Liver (tissue), 9 donors: Measurements from ENCODE around the gene CCL28. TPM values are rescaled to one million over a fixed set of nuclear protein-coding genes. Genes with fewer than 3 reads are reported as not detected.

Source experiments
- DNase-seq: peaks from one replicate; pipeline ENCODE4 v3.0.0-alpha.2; 2017; ENCODE audit warnings: low spot score
- H3K27ac ChIP-seq, 2 donors: one replicate each; pipeline ENCODE4 v1.7.0; 2013; ENCODE audit warnings: inconsistent platforms in 2 of 2, low read length in 2 of 2, control low read depth in 1 of 2, low read depth in 1 of 2, mild to moderate bottlenecking in 1 of 2
- H3K27me3 ChIP-seq, 4 donors: one replicate each; pipeline versions ENCODE4 v1.6.1 to v1.7.0; 2013; ENCODE audit warnings: low read length in 3 of 4, inconsistent platforms in 1 of 4, mild to moderate bottlenecking in 1 of 4, moderate library complexity in 1 of 4; ENCODE audit not compliant: control insufficient read depth in 4 of 4, insufficient read depth in 4 of 4
- H3K36me3 ChIP-seq, 4 donors: one replicate each; pipeline versions ENCODE4 v1.6.1 to v1.7.0; 2013; ENCODE audit warnings: low read length in 3 of 4, mild to moderate bottlenecking in 3 of 4, low read depth in 1 of 4, moderate library complexity in 1 of 4; ENCODE audit not compliant: control insufficient read depth in 4 of 4, insufficient read depth in 3 of 4
- H3K4me1 ChIP-seq, 4 donors: one replicate each; pipeline versions ENCODE4 v1.6.1 to v1.7.0; 2013; ENCODE audit warnings: low read length in 3 of 4, mild to moderate bottlenecking in 3 of 4, moderate library complexity in 1 of 4; ENCODE audit not compliant: control insufficient read depth in 4 of 4, insufficient read depth in 4 of 4
- H3K4me3 ChIP-seq, 3 donors: one replicate each; pipeline versions ENCODE4 v1.6.1 to v1.7.0; 2013; ENCODE audit warnings: low read length in 3 of 3, control low read depth in 1 of 3, low read depth in 1 of 3, mild to moderate bottlenecking in 1 of 3
- H3K9ac ChIP-seq, 2 donors: one replicate each; pipeline ENCODE4 v1.7.0; 2013; ENCODE audit warnings: low read length in 2 of 2, mild to moderate bottlenecking in 2 of 2, moderate library complexity in 2 of 2, control low read depth in 1 of 2, low read depth in 1 of 2
- H3K9me3 ChIP-seq, 4 donors: one replicate each; pipeline versions ENCODE4 v1.6.1 to v1.7.0; 2013; ENCODE audit warnings: low read length in 3 of 4; ENCODE audit not compliant: control insufficient read depth in 4 of 4
- EGR1 ChIP-seq, 2 donors: IDR thresholded peaks; 2 replicates each; pipeline ENCODE4 v1.6.1; 2016 to 2018; ENCODE audit warnings: antibody characterized with exemption in 2 of 2, low read depth in 2 of 2
- FOXA1 ChIP-seq: IDR thresholded peaks from 2 replicates; pipeline ENCODE4 v1.6.1; 2016; ENCODE audit warnings: antibody characterized with exemption
- FOXA2 ChIP-seq: IDR thresholded peaks from 2 replicates; pipeline ENCODE4 v1.6.1; 2016; ENCODE audit warnings: antibody characterized with exemption
- GABPA ChIP-seq, 2 donors: IDR thresholded peaks in 1 of 2; conservative IDR thresholded peaks in 1 of 2; 2 replicates each; pipeline ENCODE4 v1.6.1; 2016; ENCODE audit warnings: antibody characterized with exemption in 2 of 2, mild to moderate bottlenecking in 1 of 2, moderate library complexity in 1 of 2
- HNF4A ChIP-seq, 2 donors: conservative IDR thresholded peaks; 2 replicates each; pipeline ENCODE4 v1.6.1; 2016; ENCODE audit warnings: antibody characterized with exemption in 2 of 2, mild to moderate bottlenecking in 2 of 2
- JUND ChIP-seq, 2 donors: IDR thresholded peaks; 2 replicates each; pipeline ENCODE4 v1.6.1; 2016; ENCODE audit warnings: antibody characterized with exemption in 2 of 2
- MAX ChIP-seq: IDR thresholded peaks from 2 replicates; pipeline ENCODE4 v1.6.1; 2016; ENCODE audit warnings: antibody characterized with exemption
- NR2F2 ChIP-seq: IDR thresholded peaks from 2 replicates; pipeline ENCODE4 v1.6.1; 2016; ENCODE audit warnings: antibody characterized with exemption
- RAD21 ChIP-seq, 2 donors: IDR thresholded peaks; 2 replicates each; pipeline ENCODE4 v1.6.1; 2016; ENCODE audit warnings: antibody characterized with exemption in 2 of 2, mild to moderate bottlenecking in 2 of 2
- REST ChIP-seq: IDR thresholded peaks from 2 replicates; pipeline ENCODE4 v1.6.1; 2016; ENCODE audit warnings: antibody characterized with exemption, mild to moderate bottlenecking
- RXRA ChIP-seq, 2 donors: IDR thresholded peaks; 2 replicates each; pipeline ENCODE4 v1.6.1; 2017 to 2018; ENCODE audit warnings: antibody characterized with exemption in 2 of 2, mild to moderate bottlenecking in 1 of 2
- SP1 ChIP-seq: IDR thresholded peaks from 2 replicates; pipeline ENCODE4 v1.6.1; 2018; ENCODE audit warnings: antibody characterized with exemption, mild to moderate bottlenecking
- TAF1 ChIP-seq: conservative IDR thresholded peaks from 2 replicates; pipeline ENCODE4 v1.6.1; 2016; ENCODE audit warnings: antibody characterized with exemption, mild to moderate bottlenecking
- YY1 ChIP-seq: IDR thresholded peaks from 2 replicates; pipeline ENCODE4 v1.6.1; 2016; ENCODE audit warnings: antibody characterized with exemption, mild to moderate bottlenecking
- WGBS: extraction: QIAGEN DNeasy Blood & Tissue Kit; methylation state at CpG from one replicate; pipeline ENCODE4 v1.1.7; 2013; 5-methylcytosine and 5-hydroxymethylcytosine counted together
- polyA plus RNA-seq, 2 donors: library from polyadenylated mRNA; stranded (reverse) in 1 of 2; unstranded in 1 of 2; fragments of 200-250 nt in 1 of 2; fragments of >200 nt in 1 of 2; fragmentation: Nextera tagmentation in 1 of 2; extraction: Ambion mirVana in 1 of 2; gene quantifications; one replicate each; pipeline versions ENCODE4 v1.2.1 to v1.2.3, GENCODE V29; 2013 to 2015
- total RNA-seq, 2 donors: library from RNA; depleted of rRNA; stranded (reverse); fragments of >200 nt; gene quantifications; one replicate each; pipeline ENCODE4 v1.2.3, GENCODE V29; 2014
- TF ChIP-seq, protein P1 (sequence below): IDR thresholded peaks from 2 replicates; pipeline ENCODE4 v1.6.1; 2016; ENCODE audit warnings: antibody characterized with exemption
- TF ChIP-seq, protein P2 (sequence below): IDR thresholded peaks from 2 replicates; pipeline ENCODE4 v1.6.1; 2016; ENCODE audit warnings: antibody characterized with exemption
- donor health status: healthy.
- donor health status: healthy.
- donor health status: healthy.
- donor health status: healthy.
- donor health status: healthy.

CCL28 gene
- total and polyA plus RNA-seq, 4 donors = 0.37 to 1.2 (median 0.81) TPM

DNA sequence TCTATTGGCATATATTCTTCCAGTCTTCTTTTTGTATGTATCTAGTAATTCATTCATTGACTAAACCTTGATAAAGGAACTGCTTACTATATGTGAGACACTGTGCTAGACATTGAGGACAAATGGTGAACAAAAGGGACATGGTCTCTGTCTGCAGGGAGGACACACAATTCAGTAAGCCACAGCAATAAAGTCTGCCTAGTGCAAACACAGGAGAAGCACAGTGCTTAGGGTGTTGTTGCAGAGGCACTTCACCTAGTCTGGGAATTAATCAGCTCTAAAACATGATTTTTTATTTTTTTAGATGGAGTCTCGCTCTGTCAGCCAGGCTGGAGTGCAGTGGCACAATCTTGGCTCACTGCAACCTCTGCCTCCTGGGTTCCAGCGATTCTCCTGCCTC is 6.4 kb upstream of the CCL28 start:
- 89% methylated on average over 2 of the region's 2 CpGs for WGBS
- Histone ChIP-seq H3K9me3 (no peaks in the 10 kb centered on the region), H3K36me3 (no peaks in the 10 kb centered on the region), H3K27ac (no peak overlapping the region), H3K4me3 (no peak overlapping the region), H3K4me1 (peaks cover 0 to 9% (median 2%) of the 10 kb centered on the region in 4 donors), H3K27me3 (no peaks in the 10 kb centered on the region), H3K9ac (no peak overlapping the region)
- TF ChIP-seq RXRA (IDR thresholded peaks at IDR 0.05) (no peak), HNF4A (conservative IDR thresholded peaks at IDR 0.05) (no peak), MAX (no peak), TAF1 (no peak), FOXA1 (no peak), EGR1 (IDR thresholded peaks at IDR 0.05; ENCODE audit: low read depth in 2 of 2) (no peak), SP1 (no peak), REST (no peak)
- DNase-seq = no peak

DNA sequence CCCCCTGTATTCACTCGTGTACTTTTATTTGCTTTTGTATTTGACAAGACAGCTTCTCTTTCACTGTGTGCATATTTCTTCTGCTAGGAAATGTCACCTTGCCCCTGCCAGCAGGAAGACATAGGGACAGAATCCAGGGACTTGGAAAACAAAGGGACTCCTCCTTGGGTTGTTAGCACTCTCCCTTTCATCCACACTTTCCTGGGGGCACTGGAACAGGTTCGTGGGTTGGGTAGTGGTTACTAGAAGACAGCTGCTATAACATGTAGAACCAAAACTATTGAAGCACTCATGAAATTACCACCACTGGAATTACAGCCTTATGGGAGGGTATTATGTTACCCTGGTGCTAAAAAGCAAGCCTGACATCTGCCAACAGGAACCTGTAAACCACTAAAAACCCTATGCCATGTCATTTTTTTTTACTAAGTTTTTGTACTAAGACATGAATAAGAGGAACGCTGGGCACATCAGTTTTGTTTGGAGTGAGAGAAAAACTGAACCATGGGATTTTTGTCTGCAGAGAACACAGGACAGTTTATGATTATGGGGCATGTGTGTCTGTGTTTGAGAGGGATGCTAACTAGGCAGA is 4.7 kb upstream of the CCL28 start:
- Histone ChIP-seq H3K4me1 (peaks cover 0 to 5% (median 0%) of the 10 kb centered on the region in 4 donors), H3K27me3 (no peaks in the 10 kb centered on the region), H3K27ac (no peak overlapping the region), H3K9ac (no peak overlapping the region), H3K9me3 (no peaks in the 10 kb centered on the region), H3K4me3 (no peak overlapping the region), H3K36me3 (no peaks in the 10 kb centered on the region)
- DNase-seq = no peak
- no peak for TF ChIP-seq RAD21 (IDR thresholded peaks at IDR 0.05)
- TF ChIP-seq FOXA1 = no peak
- TF ChIP-seq GABPA (IDR thresholded peaks at IDR 0.05 in 1 of 2, conservative IDR thresholded peaks at IDR 0.05 in 1 of 2) = no peak
- TF ChIP-seq MAX = no peak
- no peak for TF ChIP-seq FOXA2
- TF ChIP-seq TAF1 = no peak
- TF ChIP-seq EGR1 (IDR thresholded peaks at IDR 0.05; ENCODE audit: low read depth in 2 of 2) = no peak
- no peak for TF ChIP-seq REST
- no peak for TF ChIP-seq NR2F2
- TF ChIP-seq RXRA (IDR thresholded peaks at IDR 0.05) = no peak
- no peak for TF ChIP-seq JUND (IDR thresholded peaks at IDR 0.05)
- no peak for TF ChIP-seq HNF4A (conservative IDR thresholded peaks at IDR 0.05)
- TF ChIP-seq, protein P1, sequence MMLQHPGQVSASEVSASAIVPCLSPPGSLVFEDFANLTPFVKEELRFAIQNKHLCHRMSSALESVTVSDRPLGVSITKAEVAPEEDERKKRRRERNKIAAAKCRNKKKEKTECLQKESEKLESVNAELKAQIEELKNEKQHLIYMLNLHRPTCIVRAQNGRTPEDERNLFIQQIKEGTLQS = no peak
- TF ChIP-seq YY1 = no peak
- no peak for TF ChIP-seq SP1
- TF ChIP-seq, protein P2, sequence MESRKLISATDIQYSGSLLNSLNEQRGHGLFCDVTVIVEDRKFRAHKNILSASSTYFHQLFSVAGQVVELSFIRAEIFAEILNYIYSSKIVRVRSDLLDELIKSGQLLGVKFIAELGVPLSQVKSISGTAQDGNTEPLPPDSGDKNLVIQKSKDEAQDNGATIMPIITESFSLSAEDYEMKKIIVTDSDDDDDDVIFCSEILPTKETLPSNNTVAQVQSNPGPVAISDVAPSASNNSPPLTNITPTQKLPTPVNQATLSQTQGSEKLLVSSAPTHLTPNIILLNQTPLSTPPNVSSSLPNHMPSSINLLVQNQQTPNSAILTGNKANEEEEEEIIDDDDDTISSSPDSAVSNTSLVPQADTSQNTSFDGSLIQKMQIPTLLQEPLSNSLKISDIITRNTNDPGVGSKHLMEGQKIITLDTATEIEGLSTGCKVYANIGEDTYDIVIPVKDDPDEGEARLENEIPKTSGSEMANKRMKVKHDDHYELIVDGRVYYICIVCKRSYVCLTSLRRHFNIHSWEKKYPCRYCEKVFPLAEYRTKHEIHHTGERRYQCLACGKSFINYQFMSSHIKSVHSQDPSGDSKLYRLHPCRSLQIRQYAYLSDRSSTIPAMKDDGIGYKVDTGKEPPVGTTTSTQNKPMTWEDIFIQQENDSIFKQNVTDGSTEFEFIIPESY = no peak
- WGBS = 67% methylated on average over 3 of the region's 3 CpGs
